Neural cell (in vitro differentiated cells): ENCODE measurements around the gene SPRED1. TPM values are rescaled to one million over a fixed set of nuclear protein-coding genes. Genes with fewer than 3 reads are reported as not detected.

Experiments
- H2AFZ ChIP-seq: fragments of 200-600, 300-800 bp; sonication (generic), shearing (Covaris generic); 2 replicates; pipeline ENCODE4 v1.6.0; 2014; ENCODE audit warnings: low read depth, mild to moderate bottlenecking, antibody characterized with exemption, low read length, moderate library complexity
- H3F3A ChIP-seq: fragments of 200-600 bp; shearing (Covaris generic); 2 replicates; pipeline ENCODE4 v1.6.1; 2016; ENCODE audit warnings: mild to moderate bottlenecking, moderate library complexity, mixed read lengths, antibody characterized with exemption, low read length; ENCODE audit not compliant: insufficient read depth, poor library complexity, severe bottlenecking
- H3K27ac ChIP-seq: fragments of 200-600, 300-800 bp; sonication (generic), shearing (Covaris generic); 2 replicates; pipeline ENCODE4 v1.5.1; 2014; ENCODE audit warnings: mild to moderate bottlenecking, low read length, moderate library complexity
- H3K27me3 ChIP-seq: fragments of 300-800, 200-600 bp; sonication (generic), shearing (Covaris generic); 2 replicates; pipeline ENCODE4 v1.6.0; 2014; ENCODE audit warnings: mild to moderate bottlenecking, low read depth, low read length, moderate library complexity; ENCODE audit not compliant: insufficient read depth
- H3K36me3 ChIP-seq: fragments of 300-800, 200-600 bp; sonication (generic), shearing (Covaris generic); 2 replicates; pipeline ENCODE4 v1.5.1; 2014; ENCODE audit warnings: mild to moderate bottlenecking, antibody characterized with exemption, low read length, moderate library complexity; ENCODE audit not compliant: insufficient read depth
- H3K4me2 ChIP-seq: fragments of 300-800, 200-600 bp; sonication (generic), shearing (Covaris generic); 2 replicates; pipeline ENCODE4 v1.6.0; 2014; ENCODE audit warnings: mild to moderate bottlenecking, low read length
- H3K4me3 ChIP-seq: fragments of 300-800, 200-600 bp; sonication (generic), shearing (Covaris generic); 2 replicates; pipeline ENCODE4 v1.5.1; 2014; ENCODE audit warnings: mild to moderate bottlenecking, low read length, moderate library complexity
- H3K79me2 ChIP-seq: fragments of 200-600 bp; shearing (Covaris generic); replicated peaks from 2 replicates; pipeline ENCODE4 v1.6.0; 2014; ENCODE audit warnings: mild to moderate bottlenecking, low read length, moderate library complexity; ENCODE audit not compliant: insufficient read depth
- H3K9ac ChIP-seq: fragments of 300-800, 200-600 bp; sonication (generic), shearing (Covaris generic); 2 replicates; pipeline ENCODE4 v1.6.1; 2016; ENCODE audit warnings: mild to moderate bottlenecking, low read length, mixed read lengths
- H3K9me2 ChIP-seq: fragments of 200-600 bp; shearing (Covaris generic); 2 replicates; pipeline ENCODE4 v1.6.1; 2016; ENCODE audit warnings: mild to moderate bottlenecking, low read length, mixed read lengths; ENCODE audit not compliant: insufficient read depth
- H3K9me3 ChIP-seq: fragments of 200-600, 300-800 bp; sonication (generic), shearing (Covaris generic); 2 replicates; pipeline ENCODE4 v1.6.1; 2016; ENCODE audit warnings: mild to moderate bottlenecking, mixed run types, low read length, moderate library complexity, mixed read lengths
- H4K20me1 ChIP-seq: fragments of 200-600 bp; shearing (Covaris generic); 2 replicates; pipeline ENCODE4 v1.6.1; 2016; ENCODE audit warnings: mild to moderate bottlenecking, mixed run types; ENCODE audit not compliant: insufficient read depth
- EP300 ChIP-seq: fragments of 450-650 bp; conservative IDR thresholded peaks from 2 replicates; pipeline ENCODE4 v1.6.1; 2014; ENCODE audit warnings: antibody characterized with exemption, mild to moderate bottlenecking, moderate library complexity; ENCODE audit not compliant: poor library complexity, severe bottlenecking
- EZH2 ChIP-seq: fragments of 200-600, 300-800 bp; shearing (Covaris generic), sonication (generic); IDR thresholded peaks from 2 replicates; pipeline ENCODE4 v1.6.1; 2014; ENCODE audit warnings: antibody characterized with exemption, low read length, borderline replicate concordance, mild to moderate bottlenecking; ENCODE audit not compliant: insufficient read depth, poor library complexity, severe bottlenecking
- MXI1 ChIP-seq: fragments of 450-650 bp; conservative IDR thresholded peaks from 2 replicates; pipeline ENCODE4 v1.6.1; 2014; ENCODE audit warnings: antibody characterized with exemption, mild to moderate bottlenecking; ENCODE audit not compliant: poor library complexity, severe bottlenecking
- POLR2AphosphoS5 ChIP-seq: IDR thresholded peaks from 2 replicates; pipeline ENCODE4 v1.6.1; 2012
- RAD21 ChIP-seq: fragments of 450-650 bp; conservative IDR thresholded peaks from 2 replicates; pipeline ENCODE4 v1.6.1; 2014; ENCODE audit warnings: antibody characterized with exemption, mild to moderate bottlenecking, moderate library complexity
- SMC3 ChIP-seq: fragments of 450-650 bp; conservative IDR thresholded peaks from 2 replicates; pipeline ENCODE4 v1.6.1; 2014; ENCODE audit warnings: antibody characterized with exemption, mild to moderate bottlenecking, moderate library complexity; ENCODE audit not compliant: poor library complexity
- TAF1 ChIP-seq: IDR thresholded peaks from 2 replicates; pipeline ENCODE4 v1.6.1; 2012; ENCODE audit warnings: low read depth
- polyA plus RNA-seq: library from polyadenylated mRNA; depleted of rRNA; stranded (reverse); fragments of >200 nt; gene quantifications from 2 replicates; pipeline ENCODE4 v1.2.3, GENCODE V29; 2014
- TF ChIP-seq, protein P1 (sequence below): IDR thresholded peaks from 2 replicates; pipeline ENCODE4 v1.6.1; 2012; ENCODE audit warnings: borderline replicate concordance
- TF ChIP-seq, protein P2 (sequence below): fragments of 450-650 bp; IDR thresholded peaks from 2 replicates; pipeline ENCODE4 v1.5.1; 2014; ENCODE audit warnings: antibody characterized with exemption, mild to moderate bottlenecking, moderate library complexity; ENCODE audit not compliant: poor library complexity, severe bottlenecking

Gene SPRED1
- polyA plus RNA-seq, 1 donor from 2014 or later = 12.0 TPM

DNA sequence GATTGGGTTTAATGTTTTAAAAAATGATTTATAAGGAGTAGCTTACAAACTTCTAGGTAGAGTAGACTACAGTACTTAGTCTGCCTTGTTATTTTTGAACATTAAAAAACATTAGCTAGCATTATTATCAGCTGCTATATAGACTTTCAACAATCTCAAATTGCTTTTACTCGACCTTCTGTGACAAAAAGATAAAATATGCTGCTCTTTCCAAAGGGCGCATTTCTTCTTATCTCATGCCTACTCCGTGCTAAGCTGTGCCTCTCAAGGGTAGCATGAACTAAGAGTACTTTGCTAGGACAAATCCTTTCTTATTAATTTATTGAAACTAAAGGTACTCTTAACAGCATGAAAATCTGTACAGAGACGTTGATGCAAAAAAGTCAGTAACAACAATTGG is 71.3 kb downstream of the SPRED1 start:
- Histone ChIP-seq H3K79me2 (no peaks in the 10 kb centered on the region), H3K27me3 (no peaks in the 10 kb centered on the region), H3K36me3 (no peaks in the 10 kb centered on the region), H2AFZ (no peak overlapping the region), H3K9ac (no peak overlapping the region), H3K4me3 (no peak overlapping the region), H4K20me1 (no peaks in the 10 kb centered on the region), H3K9me2 (no peaks in the 10 kb centered on the region), H3F3A (no peaks in the 10 kb centered on the region), H3K27ac (no peak overlapping the region), H3K9me3 (no peaks in the 10 kb centered on the region), H3K4me2 (no peak overlapping the region)
- no peak for TF ChIP-seq EP300
- TF ChIP-seq POLR2AphosphoS5 = no peak
- TF ChIP-seq RAD21 = no peak
- TF ChIP-seq TAF1 = no peak
- no peak for TF ChIP-seq MXI1
- TF ChIP-seq, protein P1, sequence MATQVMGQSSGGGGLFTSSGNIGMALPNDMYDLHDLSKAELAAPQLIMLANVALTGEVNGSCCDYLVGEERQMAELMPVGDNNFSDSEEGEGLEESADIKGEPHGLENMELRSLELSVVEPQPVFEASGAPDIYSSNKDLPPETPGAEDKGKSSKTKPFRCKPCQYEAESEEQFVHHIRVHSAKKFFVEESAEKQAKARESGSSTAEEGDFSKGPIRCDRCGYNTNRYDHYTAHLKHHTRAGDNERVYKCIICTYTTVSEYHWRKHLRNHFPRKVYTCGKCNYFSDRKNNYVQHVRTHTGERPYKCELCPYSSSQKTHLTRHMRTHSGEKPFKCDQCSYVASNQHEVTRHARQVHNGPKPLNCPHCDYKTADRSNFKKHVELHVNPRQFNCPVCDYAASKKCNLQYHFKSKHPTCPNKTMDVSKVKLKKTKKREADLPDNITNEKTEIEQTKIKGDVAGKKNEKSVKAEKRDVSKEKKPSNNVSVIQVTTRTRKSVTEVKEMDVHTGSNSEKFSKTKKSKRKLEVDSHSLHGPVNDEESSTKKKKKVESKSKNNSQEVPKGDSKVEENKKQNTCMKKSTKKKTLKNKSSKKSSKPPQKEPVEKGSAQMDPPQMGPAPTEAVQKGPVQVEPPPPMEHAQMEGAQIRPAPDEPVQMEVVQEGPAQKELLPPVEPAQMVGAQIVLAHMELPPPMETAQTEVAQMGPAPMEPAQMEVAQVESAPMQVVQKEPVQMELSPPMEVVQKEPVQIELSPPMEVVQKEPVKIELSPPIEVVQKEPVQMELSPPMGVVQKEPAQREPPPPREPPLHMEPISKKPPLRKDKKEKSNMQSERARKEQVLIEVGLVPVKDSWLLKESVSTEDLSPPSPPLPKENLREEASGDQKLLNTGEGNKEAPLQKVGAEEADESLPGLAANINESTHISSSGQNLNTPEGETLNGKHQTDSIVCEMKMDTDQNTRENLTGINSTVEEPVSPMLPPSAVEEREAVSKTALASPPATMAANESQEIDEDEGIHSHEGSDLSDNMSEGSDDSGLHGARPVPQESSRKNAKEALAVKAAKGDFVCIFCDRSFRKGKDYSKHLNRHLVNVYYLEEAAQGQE = no peak
- no peak for TF ChIP-seq SMC3
- no peak for TF ChIP-seq EZH2

DNA sequence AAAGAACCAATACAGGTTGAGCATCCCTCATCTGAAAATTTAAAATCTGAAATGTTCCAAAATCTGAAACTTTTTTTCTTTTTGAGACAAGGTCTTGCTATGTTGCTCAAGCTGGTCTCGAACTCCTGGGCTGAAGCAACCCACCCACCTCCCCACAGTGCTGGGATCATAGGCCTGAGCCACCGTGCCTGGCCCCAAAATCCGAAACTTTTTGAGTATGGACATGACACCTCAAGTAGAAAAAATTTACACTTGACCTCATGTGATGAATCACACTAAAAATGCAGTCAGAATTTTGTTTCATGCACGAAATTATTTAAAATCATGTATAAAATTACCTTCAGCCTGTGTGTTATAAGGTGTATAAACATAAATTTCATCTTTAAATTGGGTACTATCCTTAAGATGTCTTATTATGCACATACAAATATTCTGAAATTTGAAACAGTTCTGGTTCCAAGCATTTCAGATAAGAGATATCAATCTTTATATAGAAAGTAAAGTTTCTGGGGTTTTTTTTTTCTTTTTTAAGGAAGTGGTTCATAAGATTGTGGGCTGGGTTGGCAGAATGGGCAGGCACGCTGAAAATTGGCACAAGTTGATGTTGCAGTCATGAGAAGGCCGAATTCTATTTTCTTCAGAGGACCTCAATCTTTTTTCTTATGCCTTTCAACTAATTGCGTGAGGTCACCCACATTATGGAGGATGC is 72.5 kb downstream of the SPRED1 start:
- H3K27me3 ChIP-seq = no peaks in the 10 kb centered on the region
- H3F3A ChIP-seq = no peaks in the 10 kb centered on the region
- TF ChIP-seq SMC3 = no peak
- TF ChIP-seq TAF1 = no peak
- TF ChIP-seq MXI1 = no peak
- no peak for TF ChIP-seq POLR2AphosphoS5
- TF ChIP-seq RAD21 = no peak
- H4K20me1 ChIP-seq = no peaks in the 10 kb centered on the region
- no peak overlapping the region for H3K27ac ChIP-seq
- no peak overlapping the region for H2AFZ ChIP-seq
- H3K9ac ChIP-seq = no peak overlapping the region
- no peaks in the 10 kb centered on the region for H3K9me3 ChIP-seq
- H3K79me2 ChIP-seq = no peaks in the 10 kb centered on the region
- no peak overlapping the region for H3K4me3 ChIP-seq
- no peak overlapping the region for H3K4me2 ChIP-seq
- no peaks in the 10 kb centered on the region for H3K36me3 ChIP-seq
- no peaks in the 10 kb centered on the region for H3K9me2 ChIP-seq

DNA sequence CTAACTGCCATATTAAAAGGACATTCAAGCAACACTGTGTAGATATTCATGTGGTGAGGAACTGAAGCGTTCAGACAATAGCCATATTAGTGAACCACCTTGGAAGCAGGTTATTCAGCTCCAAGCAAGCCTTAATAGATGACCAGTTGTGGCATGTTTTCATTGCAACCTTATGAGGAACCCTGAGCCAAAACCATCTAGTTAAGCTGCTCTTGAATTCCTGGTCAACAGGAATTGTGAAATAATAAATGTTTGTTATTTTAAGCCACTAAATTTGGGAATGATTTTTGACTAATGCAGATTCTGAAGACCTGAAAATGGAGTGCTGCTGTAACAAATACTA is 73.0 kb downstream of the SPRED1 start:
- Histone ChIP-seq H3K4me2 (no peak overlapping the region), H3K27me3 (no peaks in the 10 kb centered on the region), H3K9me2 (no peaks in the 10 kb centered on the region), H3K79me2 (no peaks in the 10 kb centered on the region), H3K9ac (no peak overlapping the region), H3K36me3 (no peaks in the 10 kb centered on the region), H3K27ac (no peak overlapping the region), H4K20me1 (no peaks in the 10 kb centered on the region), H2AFZ (no peak overlapping the region), H3F3A (no peaks in the 10 kb centered on the region), H3K9me3 (no peaks in the 10 kb centered on the region), H3K4me3 (no peak overlapping the region)
- TF ChIP-seq, protein P2, sequence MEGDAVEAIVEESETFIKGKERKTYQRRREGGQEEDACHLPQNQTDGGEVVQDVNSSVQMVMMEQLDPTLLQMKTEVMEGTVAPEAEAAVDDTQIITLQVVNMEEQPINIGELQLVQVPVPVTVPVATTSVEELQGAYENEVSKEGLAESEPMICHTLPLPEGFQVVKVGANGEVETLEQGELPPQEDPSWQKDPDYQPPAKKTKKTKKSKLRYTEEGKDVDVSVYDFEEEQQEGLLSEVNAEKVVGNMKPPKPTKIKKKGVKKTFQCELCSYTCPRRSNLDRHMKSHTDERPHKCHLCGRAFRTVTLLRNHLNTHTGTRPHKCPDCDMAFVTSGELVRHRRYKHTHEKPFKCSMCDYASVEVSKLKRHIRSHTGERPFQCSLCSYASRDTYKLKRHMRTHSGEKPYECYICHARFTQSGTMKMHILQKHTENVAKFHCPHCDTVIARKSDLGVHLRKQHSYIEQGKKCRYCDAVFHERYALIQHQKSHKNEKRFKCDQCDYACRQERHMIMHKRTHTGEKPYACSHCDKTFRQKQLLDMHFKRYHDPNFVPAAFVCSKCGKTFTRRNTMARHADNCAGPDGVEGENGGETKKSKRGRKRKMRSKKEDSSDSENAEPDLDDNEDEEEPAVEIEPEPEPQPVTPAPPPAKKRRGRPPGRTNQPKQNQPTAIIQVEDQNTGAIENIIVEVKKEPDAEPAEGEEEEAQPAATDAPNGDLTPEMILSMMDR = no peak
- TF ChIP-seq POLR2AphosphoS5 (no peak), EZH2 (no peak), MXI1 (no peak), RAD21 (no peak), EP300 (no peak), TAF1 (no peak), SMC3 (no peak)
- TF ChIP-seq, protein P1 = no peak
